Choroid plexus epithelial cell (primary cell): Measurements from ENCODE around the gene ARID3B.

Source experiments
- DNase-seq: peaks from one replicate; pipeline ENCODE4 v3.0.0-alpha.2; 2010; ENCODE audit warnings: low read depth
- H3K4me3 ChIP-seq: 2 replicates; pipeline ENCODE4 v1.5.1; 2011; ENCODE audit warnings: low read depth, mild to moderate bottlenecking, control low read depth, low read length, moderate library complexity
- CTCF ChIP-seq: conservative IDR thresholded peaks from 2 replicates; pipeline ENCODE4 v1.5.1; 2011; ENCODE audit warnings: low read depth, mild to moderate bottlenecking, control low read depth, inconsistent platforms, low read length, moderate library complexity

ARID3B gene

GRCh38 chr15:74540761-74541493 lies at the start of gene ARID3B:
Gene ARID3B (plus strand): TSS chr15:74541220. CDS start chr15:74543937, 2,717 bp downstream.
- TF ChIP-seq CTCF, result no peak
- H3K4me3 ChIP-seq, result peak within 1 kb of the TSS; percentile 82
- peak; percentile 98 for DNase-seq

GRCh38 chr15:74496648-74497047 lies 44.4 kb upstream of the ARID3B start:
- no peak overlapping the region for H3K4me3 ChIP-seq
- no peak for TF ChIP-seq CTCF
- no peak for DNase-seq

GRCh38 chr15:74497584-74497983 lies 43.4 kb upstream of the ARID3B start:
- H3K4me3 ChIP-seq, result no peak overlapping the region
- no peak for TF ChIP-seq CTCF
- DNase-seq, result no peak

- no peak for DNase-seq
- TF ChIP-seq CTCF, result no peak
- no peak overlapping the region for H3K4me3 ChIP-seq
Measured at GRCh38 chr15:74499366-74499765, 41.7 kb upstream of the ARID3B start.

GRCh38 chr15:74500401-74500800 lies 40.6 kb upstream of the ARID3B start:
- no peak for TF ChIP-seq CTCF
- no peak for DNase-seq
- H3K4me3 ChIP-seq, result no peak overlapping the region

GRCh38 chr15:74502301-74502700 lies 38.7 kb upstream of the ARID3B start:
- no peak for TF ChIP-seq CTCF
- no peak for DNase-seq
- no peak overlapping the region for H3K4me3 ChIP-seq

GRCh38 chr15:74504418-74504817 lies 36.6 kb upstream of the ARID3B start:
- no peak overlapping the region for H3K4me3 ChIP-seq
- TF ChIP-seq CTCF, result no peak
- DNase-seq, result no peak
